GM13977 (cell line): Measurements from ENCODE around the gene MRPL4.

Experiments
- DNase-seq: peaks from one replicate; pipeline ENCODE4 v3.0.0; 2012; ENCODE audit warnings: low spot score
- CTCF ChIP-seq: IDR thresholded peaks from 2 replicates; pipeline ENCODE4 v1.5.1; 2012; ENCODE audit warnings: mild to moderate bottlenecking, control low read depth; ENCODE audit not compliant: insufficient read depth; ENCODE audit errors: extremely low read depth, missing control alignments
- in situ Hi-C: fragments of 300-500 bp; cut with MboI; formaldehyde crosslinking; loops from one replicate; pipeline ENCODE4 v1.12.0; 2022; ENCODE audit warnings: low sequenced_read_pairs, low pct_unique_long_range_greater_than_20kb, mixed read lengths, inconsistent platforms; ENCODE audit not compliant: unreplicated experiment

The MRPL4 gene

GRCh38 chr19:10254244-10254643 is 2.2 kb downstream of the MRPL4 start:
- TF ChIP-seq CTCF: no peak
- DNase-seq: no peak
- in situ Hi-C loops: loop anchor here (25.0 kb wide), 1 partner anchor 317 kb away; the partner anchor contains the start of gene OLFM2

DNA sequence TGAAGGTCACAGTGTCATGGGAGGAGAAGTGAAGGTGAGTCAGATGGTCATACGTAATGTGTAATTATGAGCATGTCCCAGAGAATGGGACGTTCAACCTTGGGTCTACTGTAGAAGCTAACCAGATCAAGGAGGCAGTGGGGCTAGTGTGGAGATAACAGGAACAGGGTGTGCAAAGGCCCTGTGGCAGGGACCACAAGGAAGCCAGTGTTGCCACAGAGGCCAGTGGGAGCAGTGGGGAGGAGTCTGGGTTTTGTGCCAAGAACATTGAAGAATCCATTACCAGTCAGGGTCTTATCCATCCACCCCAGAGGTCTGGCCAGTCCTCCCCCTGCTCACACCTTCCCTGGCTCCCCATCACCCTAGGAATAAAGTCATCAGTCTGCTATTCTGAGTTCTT is 3.3 kb downstream of the MRPL4 start:
- in situ Hi-C loops: loop anchor here (25.0 kb wide), 1 partner anchor 318 kb away; the partner anchor contains the start of gene OLFM2
- DNase-seq: no peak
- TF ChIP-seq CTCF: no peak

GRCh38 chr19:10256551-10256950 is 4.5 kb downstream of the MRPL4 start:
- no peak for TF ChIP-seq CTCF
- DNase-seq: no peak
- in situ Hi-C loops: loop anchor here (25.0 kb wide), 1 partner anchor 319 kb away; the partner anchor contains the start of gene OLFM2

DNA sequence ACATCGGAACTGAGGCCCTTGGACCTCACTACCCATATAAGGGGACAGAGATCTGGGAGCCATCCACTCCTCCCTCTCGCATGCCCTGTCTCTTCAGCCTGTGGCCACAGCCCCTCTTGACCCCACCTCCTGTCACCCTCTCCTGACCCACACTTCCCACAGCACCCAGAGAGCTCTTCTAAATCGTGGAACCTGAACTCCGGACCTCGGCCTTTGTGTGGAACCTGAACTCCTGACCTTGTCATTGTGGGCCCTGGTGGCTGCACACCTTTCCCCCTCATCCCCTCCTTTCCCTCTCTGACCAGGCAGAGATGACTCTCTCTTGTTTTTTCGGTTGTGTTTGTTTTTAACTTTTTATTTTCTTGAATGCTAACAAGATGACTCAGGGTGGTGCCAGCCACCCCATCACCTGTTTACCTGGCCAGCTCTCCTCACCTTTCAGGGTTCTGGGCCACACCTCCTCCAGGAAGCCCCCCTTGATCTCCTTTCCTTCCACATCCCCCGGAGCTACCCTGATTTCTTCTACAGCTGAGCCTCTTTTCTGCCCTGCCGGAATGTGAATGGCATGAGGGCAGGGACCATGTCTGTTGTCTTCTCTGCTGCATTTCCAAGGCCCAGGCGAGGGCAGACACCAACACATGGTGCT is 5.1 kb downstream of the MRPL4 start:
- no peak for TF ChIP-seq CTCF
- no peak for DNase-seq
- in situ Hi-C loops: loop anchor here (25.0 kb wide), 1 partner anchor 320 kb away; the partner anchor contains the start of gene OLFM2

DNA sequence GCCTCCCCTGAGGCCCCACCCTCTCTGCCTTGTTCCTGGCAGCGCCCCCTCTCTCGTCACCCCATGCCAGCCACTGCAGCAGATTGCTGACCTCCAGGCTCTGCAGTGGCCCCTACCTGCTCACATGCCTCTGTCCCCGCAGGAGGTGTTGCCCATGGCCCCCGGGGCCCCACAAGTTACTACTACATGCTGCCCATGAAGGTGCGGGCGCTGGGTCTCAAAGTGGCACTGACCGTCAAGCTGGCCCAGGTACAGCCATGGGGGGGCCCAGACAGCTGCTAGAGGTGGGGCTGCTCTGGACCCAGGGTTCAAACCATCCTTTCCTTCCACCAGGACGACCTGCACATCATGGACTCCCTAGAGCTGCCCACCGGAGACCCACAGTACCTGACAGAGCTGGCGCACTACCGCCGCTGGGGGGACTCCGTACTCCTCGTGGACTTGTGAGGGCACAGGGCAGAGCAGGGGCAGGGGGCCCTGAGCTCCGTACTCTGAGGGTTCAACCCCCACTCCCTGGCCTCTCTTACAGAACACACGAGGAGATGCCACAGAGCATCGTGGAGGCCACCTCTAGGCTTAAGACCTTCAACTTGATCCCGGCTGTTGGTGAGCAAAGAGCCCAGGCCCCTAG is 6.2 kb downstream of the MRPL4 start:
- in situ Hi-C loops: loop anchor here (25.0 kb wide), 1 partner anchor 321 kb away; the partner anchor contains the start of gene OLFM2
- no peak for DNase-seq
- no peak for TF ChIP-seq CTCF

GRCh38 chr19:10259162-10259905 is 7.3 kb downstream of the MRPL4 start:
- in situ Hi-C loops: loop anchor here (25.0 kb wide), 1 partner anchor 322 kb away; the partner anchor contains the start of gene OLFM2
- DNase-seq: peak; percentile 81
- peak; percentile 68 for TF ChIP-seq CTCF
